Measurements from ENCODE around the gene SMYD4.
"Not testable (repeated sequence)": the region's sequence is repeated elsewhere in the genome, so short reads cannot be mapped to it uniquely, and the experiment has no call there.

SMYD4 gene

GRCh38 chr17:1820528-1821252 lies 9.0 kb downstream of the SMYD4 start:
- no peak for DNase-seq (ENCODE audit: low read depth)

GRCh38 chr17:1813088-1813487 lies 16.6 kb downstream of the SMYD4 start:
- no peak for DNase-seq (ENCODE audit: low read depth)

GRCh38 chr17:1810450-1811103 lies 19.1 kb downstream of the SMYD4 start:
- no peak for DNase-seq (ENCODE audit: low read depth)

GRCh38 chr17:1809815-1810214 lies 19.9 kb downstream of the SMYD4 start:
- not testable (repeated sequence) for DNase-seq (ENCODE audit: low read depth)

- no peak for DNase-seq (ENCODE audit: low read depth)
Measured at GRCh38 chr17:1808644-1809043, 21.1 kb downstream of the SMYD4 start.

- DNase-seq (ENCODE audit: low read depth), result no peak
Measured at GRCh38 chr17:1807890-1808289, 21.8 kb downstream of the SMYD4 start.

- DNase-seq (ENCODE audit: low read depth), result no peak
Measured at GRCh38 chr17:1803280-1803679, 26.4 kb downstream of the SMYD4 start.

GRCh38 chr17:1802429-1802828 lies 27.3 kb downstream of the SMYD4 start:
- DNase-seq (ENCODE audit: low read depth), result no peak

- DNase-seq (ENCODE audit: low read depth), result no peak
Measured at GRCh38 chr17:1800712-1801111, 29.0 kb downstream of the SMYD4 start.

- no peak for DNase-seq (ENCODE audit: low read depth)
Measured at GRCh38 chr17:1800240-1800639, 29.5 kb downstream of the SMYD4 start.

GRCh38 chr17:1797846-1798245 lies 31.9 kb downstream of the SMYD4 start:
- not testable (repeated sequence) for DNase-seq (ENCODE audit: low read depth)

- DNase-seq (ENCODE audit: low read depth), result no peak
Measured at GRCh38 chr17:1797323-1797722, 32.4 kb downstream of the SMYD4 start.

- no peak for DNase-seq (ENCODE audit: low read depth)
Measured at GRCh38 chr17:1796800-1797199, 32.9 kb downstream of the SMYD4 start.

- no peak for DNase-seq (ENCODE audit: low read depth)
Measured at GRCh38 chr17:1793447-1793806, 36.3 kb downstream of the SMYD4 start.

- DNase-seq (ENCODE audit: low read depth), result no peak
Measured at GRCh38 chr17:1792495-1793446, 36.9 kb downstream of the SMYD4 start.

GRCh38 chr17:1789936-1790335 lies 39.8 kb downstream of the SMYD4 start:
- DNase-seq (ENCODE audit: low read depth), result no peak

GRCh38 chr17:1787301-1787902 lies 42.3 kb downstream of the SMYD4 start:
- no peak for DNase-seq (ENCODE audit: low read depth)

- no peak for DNase-seq (ENCODE audit: low read depth)
Measured at GRCh38 chr17:1786708-1787107, 43.0 kb downstream of the SMYD4 start.

GRCh38 chr17:1785930-1786329 lies 43.8 kb downstream of the SMYD4 start:
- DNase-seq (ENCODE audit: low read depth), result no peak

- DNase-seq (ENCODE audit: low read depth), result no peak
Measured at GRCh38 chr17:1783834-1784611, 45.7 kb downstream of the SMYD4 start.

- no peak for DNase-seq (ENCODE audit: low read depth)
Measured at GRCh38 chr17:1783271-1783670, 46.4 kb downstream of the SMYD4 start.

- DNase-seq (ENCODE audit: low read depth), result no peak
Measured at GRCh38 chr17:1782171-1782567, 47.5 kb downstream of the SMYD4 start.
